ENCODE results near the gene MSI2.
A peak's percentile ranks its signal among the peaks of the same experiment; 100 is the strongest.

The MSI2 gene

DNA sequence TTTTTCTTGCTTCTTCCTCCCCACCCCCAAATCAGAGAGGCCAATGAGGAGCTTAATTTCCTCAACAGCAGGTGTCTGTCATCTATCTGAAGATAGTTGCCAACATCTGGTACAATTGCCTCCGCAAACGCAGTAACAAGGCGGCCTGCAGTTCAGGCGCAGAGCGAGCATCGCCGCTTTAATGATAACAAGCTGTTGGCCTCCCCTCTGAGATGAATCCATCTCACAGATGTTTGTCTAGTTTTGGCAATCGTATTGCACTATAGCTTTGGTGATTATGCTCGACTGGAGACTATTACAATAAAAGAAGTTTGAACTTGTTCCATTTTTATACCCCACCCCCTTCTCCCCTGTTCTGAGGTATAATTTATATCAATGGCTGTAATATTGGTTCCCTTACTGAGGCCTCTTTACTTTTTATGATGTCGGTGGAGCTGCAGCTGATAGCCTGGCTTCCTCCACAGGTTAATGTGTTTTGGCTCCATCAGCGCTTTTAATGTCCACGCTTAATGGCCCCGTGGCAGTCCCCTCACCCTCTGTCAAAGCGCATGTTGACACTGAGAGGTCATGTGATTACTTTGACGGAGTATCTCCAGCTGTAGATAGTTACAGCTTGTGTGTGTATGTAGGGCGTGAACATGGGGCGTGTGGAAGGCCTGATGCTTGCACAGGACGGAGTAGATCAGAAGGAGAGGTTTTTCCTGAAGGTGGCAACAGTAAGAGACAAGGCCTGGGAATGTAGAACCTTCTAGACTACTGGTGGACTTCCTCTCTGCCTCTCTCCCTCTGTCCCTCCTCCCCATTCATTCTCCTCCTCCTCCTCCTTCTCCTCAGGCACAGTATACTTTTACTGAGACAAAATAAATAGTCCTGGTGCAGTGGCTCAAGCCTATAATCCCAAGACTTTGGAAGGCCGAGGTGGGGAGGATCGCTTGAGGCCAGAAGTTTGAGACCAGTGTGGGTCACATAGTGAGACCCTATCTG lies 164.7 kb downstream of the MSI2 start:
- peak in 1 of 2 experiments; percentile 28 for DNase-seq

DNA sequence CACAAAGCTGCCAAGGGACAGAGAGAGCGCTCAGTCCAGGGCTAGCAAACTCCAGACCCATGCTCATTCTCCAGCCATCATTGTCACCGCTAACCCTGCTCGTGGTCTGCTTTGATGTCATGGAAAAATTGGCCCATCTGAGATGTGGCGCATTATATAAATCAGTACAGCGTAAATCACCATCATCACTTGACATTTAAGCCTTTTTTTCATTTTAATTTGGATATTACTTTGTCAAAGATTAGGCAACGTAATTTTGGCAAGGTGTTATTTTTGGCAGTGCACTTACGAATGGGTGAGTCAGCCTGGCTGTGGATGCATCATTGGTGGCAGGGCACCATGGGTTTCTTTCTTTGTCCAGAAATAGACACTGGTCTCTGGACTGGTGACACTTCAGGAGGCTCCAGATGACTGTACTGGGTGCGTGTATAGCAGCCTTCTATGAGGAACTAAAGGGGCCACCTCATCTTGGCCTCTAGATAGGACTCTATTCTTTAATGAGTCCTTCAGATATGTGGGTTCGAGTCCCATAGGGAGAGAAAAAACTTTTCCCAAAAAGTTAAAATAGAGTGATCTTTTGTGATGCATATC lies 166.3 kb downstream of the MSI2 start:
- no peak for DNase-seq

DNA sequence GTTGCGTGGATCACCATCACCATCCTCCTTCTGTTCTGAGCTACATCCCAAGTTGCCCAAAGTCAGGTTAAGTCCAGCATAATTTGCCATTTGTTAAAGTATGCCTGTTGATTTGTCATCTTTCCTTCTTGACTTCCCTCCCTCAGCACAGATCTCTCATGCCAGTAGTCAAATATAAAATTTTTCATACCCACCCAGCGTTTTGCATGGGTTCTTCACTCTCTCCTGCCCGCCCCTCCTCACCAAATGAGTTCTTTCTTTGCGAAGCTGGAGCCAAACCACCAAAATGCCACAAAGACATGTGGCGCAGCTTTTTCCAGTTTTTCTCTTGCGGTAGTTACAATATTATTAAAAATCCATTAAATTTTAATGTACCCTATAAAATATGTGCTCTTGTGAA lies 167.2 kb downstream of the MSI2 start:
- no peak for DNase-seq

DNA sequence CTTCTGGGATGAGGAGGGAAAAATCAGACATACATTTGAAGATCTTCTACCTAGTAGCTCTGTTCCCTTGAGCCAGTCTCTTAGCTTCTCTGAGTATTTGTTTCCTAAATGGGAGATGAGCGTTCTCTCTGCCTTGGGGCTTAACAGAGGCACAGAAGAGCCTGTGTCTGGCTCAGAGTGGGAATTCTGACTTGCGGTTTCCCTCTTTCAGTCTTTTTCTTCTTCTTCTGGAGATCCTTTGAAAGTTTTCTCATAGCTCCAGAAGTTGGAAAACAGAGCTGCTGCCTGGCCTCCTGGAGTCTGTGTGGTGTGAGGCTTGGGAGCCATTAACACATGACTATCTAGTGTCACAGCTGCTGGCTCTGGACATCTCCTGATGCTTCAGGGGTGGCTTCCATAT lies 167.9 kb downstream of the MSI2 start:
- no peak for DNase-seq

DNA sequence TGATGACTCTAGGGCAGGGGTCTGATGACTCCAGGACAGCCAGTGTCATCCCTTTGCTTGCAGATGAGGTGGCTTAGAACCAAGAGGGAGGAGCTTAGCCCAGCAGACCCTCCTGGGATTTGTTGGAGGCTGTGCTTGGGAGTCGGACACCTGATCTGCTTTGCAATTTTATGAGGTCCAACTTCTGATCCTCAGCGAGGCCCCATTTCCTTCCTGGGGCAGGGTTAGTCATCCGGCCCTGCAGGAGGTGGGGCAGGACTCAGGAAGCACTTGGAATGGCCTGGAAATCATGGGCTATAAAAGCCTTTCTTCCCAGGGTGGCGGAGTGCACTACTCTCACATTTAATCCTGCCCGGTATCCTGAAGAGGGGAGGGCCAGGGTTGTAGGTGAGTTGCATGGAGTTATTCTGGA lies 168.5 kb downstream of the MSI2 start:
- no peak for DNase-seq

DNA sequence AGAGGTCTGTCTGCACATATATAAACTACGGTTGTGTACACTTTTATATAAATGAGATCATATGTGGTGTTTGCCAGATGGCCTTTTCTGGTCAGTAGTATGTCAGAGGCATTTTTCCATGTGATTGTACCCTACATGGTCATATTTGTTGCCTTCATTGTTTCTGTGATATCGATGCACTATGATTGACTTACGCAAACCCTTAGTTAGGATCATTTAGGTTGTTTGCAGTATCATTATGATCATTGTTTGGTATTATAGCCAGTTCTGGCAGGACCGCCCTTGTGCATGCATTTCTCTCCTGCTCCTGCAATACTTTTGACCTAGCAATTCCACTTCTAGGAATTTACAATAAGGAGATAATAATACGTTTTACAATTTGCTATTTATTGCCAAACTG lies 169.1 kb downstream of the MSI2 start:
- peak; percentile 61 to 78 for DNase-seq

DNA sequence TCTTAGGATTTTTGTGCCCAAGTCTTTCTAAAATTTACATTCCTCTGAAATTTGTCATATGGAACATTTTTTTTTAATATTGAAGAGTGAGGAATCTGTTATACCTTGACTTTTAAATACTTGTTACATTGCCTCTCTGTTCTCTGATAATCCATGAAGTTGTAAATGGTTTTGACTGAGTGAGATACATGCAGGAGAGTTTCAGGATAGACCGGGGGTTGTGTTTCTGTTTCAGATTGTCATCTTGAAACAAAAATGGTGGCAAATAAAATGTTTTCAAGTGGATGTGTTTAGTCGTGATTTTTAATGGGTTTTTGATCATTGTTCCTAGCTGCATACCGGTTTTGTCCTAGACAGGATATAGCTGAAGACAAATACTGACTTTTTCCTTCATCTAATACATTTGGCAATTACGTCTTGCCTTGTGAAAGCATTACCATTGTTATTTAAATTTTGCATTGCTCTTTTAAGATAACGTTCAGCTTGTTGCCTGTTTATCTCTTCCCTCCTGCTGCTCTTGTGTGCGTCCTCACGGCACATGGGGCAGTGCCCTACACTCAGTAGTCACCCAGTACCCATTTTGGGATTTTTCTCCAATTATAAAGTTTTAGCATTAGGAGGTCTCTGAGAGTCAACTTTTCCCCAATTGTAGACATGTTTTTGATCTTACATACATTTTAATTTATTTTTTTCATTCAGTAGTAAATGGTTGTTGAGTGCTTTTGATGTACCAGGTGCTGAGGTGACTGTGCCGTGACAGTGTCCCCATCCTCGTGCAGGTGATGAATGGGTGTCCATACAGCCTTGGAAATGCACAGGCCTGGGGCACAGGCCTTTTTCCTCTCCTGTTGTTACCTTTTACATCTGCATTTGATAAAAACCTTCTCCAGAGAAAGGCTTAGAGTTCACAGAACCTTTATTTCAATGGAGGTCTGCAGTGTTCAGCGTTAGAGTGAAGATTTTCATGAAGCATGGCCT lies 169.9 kb downstream of the MSI2 start:
- no peak for DNase-seq

DNA sequence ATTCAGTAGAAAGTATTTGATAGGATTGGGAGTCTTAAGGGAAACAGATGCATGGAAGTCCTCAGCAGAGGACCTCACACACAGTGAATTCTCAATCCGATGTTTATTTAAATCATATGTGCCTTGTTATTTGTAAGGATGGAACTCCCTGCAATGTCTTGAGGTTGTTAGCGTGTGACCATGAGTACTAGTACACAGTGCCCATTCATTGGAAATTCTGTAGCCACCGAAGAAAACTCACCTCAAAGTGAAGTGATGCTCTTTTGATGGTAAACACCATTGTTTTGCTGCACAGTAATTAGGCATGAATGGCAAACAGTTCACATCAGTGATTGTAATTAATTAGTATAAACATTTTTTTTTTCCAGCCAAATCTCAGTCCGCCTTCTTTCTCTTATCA lies 173.6 kb downstream of the MSI2 start:
- DNase-seq, result no peak

DNA sequence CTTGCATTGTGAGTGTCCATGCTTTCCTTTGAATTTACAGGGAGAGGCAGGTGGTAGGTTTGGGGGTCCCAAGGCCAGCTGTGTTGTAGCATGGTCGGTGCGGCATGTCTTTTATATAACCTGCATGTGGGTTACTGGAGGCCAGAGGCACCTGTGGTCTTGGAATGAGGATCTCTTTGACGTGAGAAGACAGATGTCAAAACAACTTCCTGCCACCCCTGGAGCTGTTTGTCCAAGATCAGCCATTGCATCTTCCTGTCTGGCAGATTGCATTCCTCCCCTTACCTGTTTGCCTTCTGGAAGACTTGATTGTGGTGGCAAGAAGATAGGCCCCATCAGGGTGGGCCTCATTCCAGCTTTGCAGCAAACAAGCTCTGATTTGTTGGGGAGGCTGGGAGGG lies 175.1 kb downstream of the MSI2 start:
- no peak for DNase-seq

DNA sequence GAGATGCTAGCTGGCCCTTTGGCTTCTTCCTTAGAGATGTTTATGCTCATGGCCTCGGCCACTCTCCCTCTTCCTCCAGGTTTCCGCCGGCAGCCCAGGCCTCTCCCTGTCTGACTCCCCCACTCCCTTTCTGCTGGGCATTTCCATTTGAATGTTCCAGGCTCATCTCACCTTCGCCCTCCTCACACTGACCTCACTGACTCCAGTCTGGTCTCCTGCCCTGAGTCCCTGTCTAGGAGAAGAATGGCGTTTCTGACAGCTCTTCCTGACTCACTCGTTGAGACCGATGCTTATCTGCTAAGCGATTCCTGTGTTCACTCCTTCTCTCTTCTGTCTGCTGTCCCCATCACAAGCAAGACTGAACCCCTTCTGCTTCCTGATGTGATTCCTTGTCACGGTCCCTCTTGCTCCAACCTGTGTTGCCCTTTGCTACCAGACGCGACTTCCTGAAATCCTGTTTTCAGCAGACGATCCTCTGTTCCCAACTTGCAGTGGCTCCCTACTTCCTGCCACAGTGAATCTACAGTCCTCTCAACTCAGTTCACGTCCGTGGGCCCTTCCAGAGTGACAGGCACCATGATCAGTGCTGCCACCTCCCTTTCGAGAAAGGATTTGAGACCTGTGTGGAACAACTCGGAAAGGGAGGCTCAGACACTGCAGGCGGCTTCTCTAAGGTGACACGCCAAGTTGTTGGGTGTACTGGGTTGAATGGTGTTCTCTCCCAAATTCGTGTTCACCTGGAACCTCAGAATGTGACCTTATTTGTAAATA lies 176.4 kb downstream of the MSI2 start:
- DNase-seq, result no peak

DNA sequence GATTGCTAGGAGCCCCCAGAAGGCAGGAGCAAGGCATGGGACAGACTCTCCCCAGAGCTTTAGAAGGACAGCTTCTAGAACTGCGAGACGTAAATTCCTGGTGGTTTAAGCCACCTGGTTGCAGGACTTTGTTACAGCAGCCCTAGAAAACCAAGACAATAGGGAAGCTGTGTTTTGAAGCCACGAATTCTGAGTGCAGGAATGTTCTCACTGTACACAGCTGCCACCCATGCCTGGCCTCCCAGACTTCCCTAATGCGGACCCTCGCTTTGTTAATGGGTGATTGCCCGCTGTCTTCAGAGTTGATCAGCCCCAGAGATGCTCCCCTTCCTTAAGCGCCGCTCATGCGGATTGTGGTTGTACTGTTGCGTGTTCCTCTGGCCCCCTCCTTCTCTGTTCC lies 177.1 kb downstream of the MSI2 start:
- DNase-seq, result no peak

DNA sequence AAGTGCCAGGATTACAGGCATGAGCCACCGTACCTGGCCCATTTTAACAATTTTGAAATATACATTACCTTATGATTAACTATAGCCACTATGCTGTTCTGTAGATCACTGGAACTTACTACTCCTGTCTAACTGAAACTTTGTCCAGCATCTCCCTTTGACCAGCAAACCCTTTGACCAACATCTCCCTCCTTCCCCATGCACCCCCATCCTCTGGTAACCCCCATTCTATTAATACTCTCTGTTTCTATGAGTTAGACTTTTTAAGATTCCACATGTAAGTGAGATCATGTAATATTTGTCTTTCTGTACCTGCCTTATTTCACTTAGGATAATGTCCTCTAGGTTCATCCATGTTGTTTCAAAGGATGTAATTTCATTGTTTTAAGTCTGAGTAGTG lies 178.0 kb downstream of the MSI2 start:
- no peak for DNase-seq

DNA sequence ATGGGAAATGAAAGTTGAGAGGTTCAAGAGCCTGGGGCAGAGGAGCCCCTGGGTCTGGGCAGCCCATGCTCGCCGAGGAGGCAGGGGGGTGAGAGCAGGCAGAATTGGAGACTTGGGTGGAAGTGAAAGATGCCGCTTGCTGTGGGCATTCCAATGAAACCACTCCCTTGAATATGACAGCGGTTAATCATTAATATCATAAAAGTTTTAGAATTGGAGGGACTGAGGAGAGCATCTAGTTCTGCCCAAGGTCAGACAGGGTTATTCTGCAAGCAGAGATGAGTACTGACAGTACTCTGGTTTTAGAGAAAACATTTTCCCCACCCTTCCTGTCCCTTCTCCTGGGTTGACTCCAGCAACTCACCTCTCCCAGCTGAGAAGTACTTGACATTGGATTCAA lies 180.2 kb downstream of the MSI2 start:
- DNase-seq, result no peak

DNA sequence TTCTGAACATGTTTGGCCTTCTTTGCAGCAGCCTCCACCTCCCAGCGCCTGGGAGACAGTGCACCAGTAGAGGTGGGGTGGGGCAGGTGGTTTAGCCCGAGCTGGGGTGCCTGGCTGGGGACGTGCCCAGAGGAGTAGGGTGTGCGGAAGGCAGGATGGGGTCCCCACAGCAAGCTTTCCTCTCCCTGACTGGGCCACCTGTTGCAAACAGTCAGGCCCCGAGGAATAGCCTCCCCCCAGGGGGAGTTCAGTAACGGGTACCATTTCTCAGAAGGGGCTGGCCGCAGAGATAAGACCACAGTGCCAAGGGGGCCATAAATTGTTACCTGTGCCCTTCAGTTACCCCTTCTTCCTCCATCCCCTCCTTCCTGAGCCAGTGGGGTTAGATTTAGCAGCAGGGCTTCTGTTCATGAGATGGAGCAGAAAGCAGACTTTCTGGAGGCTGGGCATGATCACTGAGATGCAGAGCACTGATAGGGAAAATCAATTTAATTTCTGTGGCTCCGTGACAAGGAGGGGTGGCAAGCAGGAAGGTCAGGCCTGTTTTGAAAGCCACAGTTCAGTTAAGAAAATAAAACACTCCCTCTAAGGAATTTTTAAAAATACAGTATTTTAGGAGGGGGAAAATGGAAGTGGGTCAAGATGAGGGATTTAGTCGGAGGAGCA lies 181.9 kb downstream of the MSI2 start:
- no peak for DNase-seq

DNA sequence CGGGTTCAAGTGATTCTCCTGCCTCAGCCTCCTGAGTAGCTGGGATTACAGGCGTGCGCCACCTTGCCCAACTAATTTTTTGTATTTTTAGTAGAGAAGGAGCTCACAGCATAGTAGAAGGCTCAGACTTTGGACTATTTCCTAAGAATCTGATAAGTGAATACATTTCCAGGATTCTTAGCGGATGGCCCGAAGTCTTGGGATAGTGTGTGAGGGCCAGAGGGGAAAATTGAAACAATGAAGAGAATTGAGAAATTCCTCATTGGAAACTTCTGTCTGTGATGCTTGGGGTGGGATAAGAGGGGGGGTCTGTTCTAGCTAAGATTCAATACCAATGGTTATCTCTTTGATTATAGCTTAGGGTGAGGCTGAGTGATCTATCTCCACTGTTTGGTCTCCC lies 183.3 kb downstream of the MSI2 start:
- no peak for DNase-seq

DNA sequence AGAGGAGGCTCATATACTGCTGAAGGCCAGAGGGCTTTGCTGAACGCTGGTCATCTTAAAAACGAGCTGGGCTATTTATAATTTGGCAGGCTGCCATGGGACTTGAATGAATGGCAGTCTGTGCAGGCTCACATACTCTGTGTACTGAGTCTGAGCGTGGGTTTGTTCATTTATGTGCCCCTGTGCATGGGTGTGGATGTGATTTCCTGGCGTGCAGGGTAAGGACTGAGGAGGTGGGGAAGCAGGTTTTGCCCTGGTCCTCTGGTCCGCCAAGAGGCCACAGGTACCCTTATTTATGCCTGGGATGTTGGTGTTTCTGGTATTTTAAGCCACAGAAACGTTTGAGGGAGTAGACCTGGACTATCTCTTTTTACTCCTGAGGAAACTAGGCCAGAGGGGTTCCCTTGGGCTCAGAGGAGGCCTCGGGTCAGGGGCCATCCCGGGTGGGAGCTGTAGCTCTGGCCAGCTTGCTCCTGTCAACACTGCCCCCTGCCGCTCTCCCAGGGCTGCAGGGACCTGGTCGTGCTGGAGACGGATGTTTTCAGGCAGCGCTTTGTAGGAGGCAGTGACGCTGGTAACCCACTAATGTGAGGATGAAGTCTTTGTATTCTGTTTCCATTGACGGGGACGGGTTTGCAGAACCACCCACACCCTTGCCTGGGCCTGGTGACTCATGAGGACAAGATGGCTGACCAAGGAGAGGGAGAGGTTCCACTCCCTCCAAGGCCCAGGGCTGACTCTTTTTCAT lies 184.4 kb downstream of the MSI2 start:
- DNase-seq, result peak in 1 of 2 experiments; percentile 21

DNA sequence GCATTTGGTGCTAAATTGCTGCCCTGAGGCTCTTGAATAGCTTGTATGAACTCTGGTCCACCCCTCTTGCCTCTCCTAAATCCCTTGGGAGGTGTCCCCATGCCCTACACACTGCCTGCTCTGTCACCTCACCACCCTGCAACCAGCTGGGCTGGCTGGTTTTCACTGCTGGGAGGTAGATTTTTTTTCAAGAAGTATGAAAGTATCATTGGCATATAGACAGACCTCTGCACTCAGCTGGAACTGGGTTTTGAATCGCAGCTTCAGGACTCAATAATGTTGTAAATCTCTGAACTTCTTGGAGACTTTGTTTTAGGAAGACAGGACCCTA lies 184.9 kb downstream of the MSI2 start:
- no peak for DNase-seq

DNA sequence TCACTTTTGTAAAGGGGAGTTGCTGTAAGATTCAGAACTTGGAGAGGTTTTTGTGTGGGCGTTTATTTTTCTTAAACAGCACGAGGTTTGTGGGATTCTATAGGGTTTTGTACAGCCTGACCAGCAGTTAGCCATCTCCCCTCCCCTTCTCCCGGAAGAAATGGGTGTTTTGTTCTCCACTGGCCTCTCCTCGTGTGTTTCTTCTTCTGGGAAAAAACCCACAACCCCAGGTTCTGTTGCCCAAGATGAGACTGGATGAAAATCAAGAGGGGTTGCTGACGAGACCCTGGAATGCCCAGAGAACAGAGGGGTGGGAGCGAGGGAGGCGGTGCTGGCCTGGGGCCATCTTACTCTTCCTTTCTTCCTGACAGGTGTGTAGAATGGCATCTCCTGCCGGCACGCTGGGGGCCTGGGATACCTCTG lies 186.1 kb downstream of the MSI2 start:
- DNase-seq, result no peak

DNA sequence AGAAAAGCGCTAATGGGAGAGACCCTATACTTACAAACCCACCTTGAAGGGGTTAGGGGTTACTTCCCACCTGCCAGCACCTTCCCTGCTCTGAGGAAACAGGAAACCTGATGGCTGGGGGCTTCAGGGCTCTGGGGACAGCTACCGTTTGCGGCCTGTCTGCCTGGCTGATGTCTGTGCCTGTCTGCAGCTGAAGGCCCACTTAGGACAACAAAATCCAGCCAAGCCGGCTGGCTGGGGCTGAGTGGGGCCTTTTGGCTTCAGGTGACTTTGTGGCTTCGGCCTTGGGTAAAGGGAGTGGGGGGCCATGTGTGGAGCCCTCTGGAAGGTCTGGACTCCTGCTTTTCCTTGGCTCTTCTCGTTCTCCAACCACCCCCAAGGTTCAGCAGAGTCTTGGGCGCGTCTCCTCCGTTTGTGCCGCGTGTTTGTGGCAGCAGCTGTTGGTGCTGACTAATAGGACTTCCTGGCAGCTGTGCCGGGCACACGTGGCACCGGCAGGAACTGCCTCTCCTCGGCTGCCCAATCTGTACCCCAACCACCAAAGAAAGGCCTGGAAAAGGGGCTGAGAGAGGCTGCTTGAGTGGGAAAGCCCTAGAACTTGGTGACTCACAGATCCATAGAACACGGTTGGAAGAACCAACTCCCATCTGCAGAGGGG lies 186.7 kb downstream of the MSI2 start:
- no peak for DNase-seq

DNA sequence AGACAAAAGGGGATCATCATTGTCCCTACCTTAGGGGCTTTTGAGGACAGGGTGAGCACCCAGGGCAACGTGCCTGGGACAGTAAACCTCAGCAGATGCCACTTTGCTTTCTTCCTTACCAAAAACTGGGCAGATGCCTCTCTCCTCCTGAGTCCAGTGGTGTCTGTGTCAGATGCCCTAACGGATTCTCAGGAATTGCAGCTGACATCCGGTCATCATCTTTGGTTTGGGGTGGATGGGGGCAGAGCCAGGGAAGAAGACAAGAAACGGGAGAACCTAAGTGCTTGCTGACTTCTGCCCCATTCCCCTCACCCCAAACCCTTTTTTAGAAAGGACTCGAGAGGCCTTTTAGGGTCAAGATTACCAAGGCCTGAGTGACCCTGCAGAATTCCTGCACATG lies 187.5 kb downstream of the MSI2 start:
- no peak for DNase-seq

Data from NCI-H1930 (cell line).